Ovary (tissue), 9 donors: ENCODE results near the gene ZCCHC3. TPM values are rescaled to one million over a fixed set of nuclear protein-coding genes. Genes with fewer than 3 reads are reported as not detected.

ENCODE experiments used
- DNase-seq, 5 donors: peaks; one replicate each; pipeline ENCODE4 v3.0.0-alpha.2; 2019 to 2020
- H3K27ac ChIP-seq, 2 donors: fragments of 200-600 bp; one replicate each; pipeline versions ENCODE4 v1.5.1 to v1.8.0; 2019 to 2022
- H3K27me3 ChIP-seq: fragments of 200-600 bp; one replicate; pipeline ENCODE4 v1.8.0; 2022
- H3K36me3 ChIP-seq: fragments of 200-600 bp; sonication (generic); one replicate; pipeline ENCODE4 v1.5.1; 2019
- H3K4me1 ChIP-seq: one replicate; pipeline ENCODE4 v1.8.1; 2013; ENCODE audit warnings: mild to moderate bottlenecking, moderate library complexity; ENCODE audit not compliant: insufficient read depth
- H3K4me3 ChIP-seq: fragments of 200-600 bp; sonication (generic); one replicate; pipeline ENCODE4 v1.5.1; 2017
- H3K9me3 ChIP-seq, 2 donors: fragments of 200-600 bp in 1 of 2; sonication (generic) in 1 of 2; one replicate each; pipeline versions ENCODE4 v1.5.1 to v1.8.1; 2013 to 2019; ENCODE audit warnings: mild to moderate bottlenecking in 1 of 2, moderate library complexity in 1 of 2
- EP300 ChIP-seq: sonication (generic); formaldehyde crosslinking; IDR thresholded peaks from one replicate; pipeline ENCODE4 v1.6.1; 2017; ENCODE audit warnings: antibody characterized with exemption
- POLR2A ChIP-seq: fragments of 450-650 bp; IDR thresholded peaks from one replicate; pipeline ENCODE4 v1.6.1; 2017; ENCODE audit warnings: antibody characterized with exemption, mild to moderate bottlenecking, moderate library complexity
- WGBS, 3 donors: extraction: QIAGEN DNeasy Blood & Tissue Kit in 1 of 3; methylation state at CpG; one replicate each; pipeline versions ENCODE4 v1.1.5 to v1.1.7; 2013 to 2017; 5-methylcytosine and 5-hydroxymethylcytosine counted together
- intact Hi-C, 4 donors: fragments of 100-400 bp; cut with DNase I; formaldehyde crosslinking; loops; one replicate each; pipeline versions ENCODE4 v1.11.0 to v1.15.1; 2022 to 2023
- polyA plus RNA-seq, 2 donors: library from polyadenylated mRNA; stranded (reverse); fragments of 200-250 nt in 1 of 2; fragments of 350-450 nt in 1 of 2; fragmentation: Illumina TruSeq in 1 of 2; extraction: RNeasy Lipid Tissue Mini Kit (QIAGEN cat#74804) in 1 of 2; gene quantifications; one replicate each; pipeline ENCODE4 v1.2.3, GENCODE V29; 2013 to 2014
- total RNA-seq, 7 donors: library from RNA; depleted of rRNA in 2 of 7; stranded (reverse); fragments of >200 nt in 2 of 7; fragmentation: NEBNext Ultra II Directional in 3 of 7; extraction: Animal tissue kit (Norgen Biotek cat#: 25700) in 3 of 7; gene quantifications; one replicate each; pipeline versions ENCODE4 v1.1.0 to v1.2.4, GENCODE V29; 2016 to 2023
- TF ChIP-seq, protein P1 (sequence below), 3 donors: fragments of 450-650 bp in 2 of 3; fragments of 200-600 bp in 1 of 3; IDR thresholded peaks; one replicate each; pipeline versions ENCODE4 v1.5.1 to v1.8.0; 2016 to 2022; ENCODE audit warnings: antibody characterized with exemption in 3 of 3, mild to moderate bottlenecking in 1 of 3
- donor health status: DM: no; HTN: no; CAD: no; lungs with moderate emphysema.
- donor health status: DM: no; HTN: no; CAD: no.
- donor health status: Bipolar disorder and iron deficiency.
- donor health status: DM: yes; HTN: yes; CAD: no.
- donor health status: DM: no; HTN: no; CAD: no.
- donor health status: DM: yes; HTN: yes; CAD: no.

Gene ZCCHC3
- total and polyA plus RNA-seq, 9 donors, result 13.6 to 28.1 (median 23.1) TPM

DNA sequence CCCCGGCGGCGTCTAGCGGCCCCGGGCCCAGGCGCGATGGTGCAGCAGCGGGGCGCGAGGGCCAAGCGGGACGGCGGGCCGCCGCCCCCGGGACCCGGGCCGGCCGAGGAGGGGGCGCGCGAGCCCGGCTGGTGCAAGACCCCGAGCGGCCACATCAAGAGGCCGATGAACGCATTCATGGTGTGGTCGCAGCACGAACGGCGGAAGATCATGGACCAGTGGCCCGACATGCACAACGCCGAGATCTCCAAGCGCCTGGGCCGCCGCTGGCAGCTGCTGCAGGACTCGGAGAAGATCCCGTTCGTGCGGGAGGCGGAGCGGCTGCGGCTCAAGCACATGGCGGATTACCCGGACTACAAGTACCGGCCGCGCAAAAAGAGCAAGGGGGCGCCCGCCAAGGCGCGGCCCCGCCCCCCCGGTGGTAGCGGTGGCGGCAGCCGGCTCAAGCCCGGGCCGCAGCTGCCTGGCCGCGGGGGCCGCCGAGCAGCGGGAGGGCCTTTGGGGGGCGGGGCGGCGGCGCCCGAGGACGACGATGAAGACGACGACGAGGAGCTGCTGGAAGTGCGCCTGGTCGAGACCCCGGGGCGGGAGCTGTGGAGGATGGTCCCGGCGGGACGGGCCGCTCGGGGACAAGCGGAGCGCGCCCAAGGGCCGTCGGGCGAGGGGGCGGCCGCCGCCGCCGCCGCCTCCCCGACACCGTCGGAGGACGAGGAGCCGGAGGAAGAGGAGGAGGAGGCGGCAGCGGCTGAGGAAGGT, 28.7 kb downstream of the ZCCHC3 start:
- H3K4me1 ChIP-seq, result peaks cover 5% of the 10 kb centered on the region
- peak overlapping the region; percentile 69 for H3K4me3 ChIP-seq
- H3K9me3 ChIP-seq, result no peaks in the 10 kb centered on the region
- H3K36me3 ChIP-seq, result no peaks in the 10 kb centered on the region
- intact Hi-C loops, result loop anchor here in 2 of 4 donors (1.0 to 10.0 kb wide), 2 partner anchors 29 to 1059 kb away; partner anchors contain the start of gene ZCCHC3 (in 1 of the 2)
- peak; percentile 70 to 86 (median 80) for DNase-seq
- TF ChIP-seq POLR2A (no peak), EP300 (no peak)
- TF ChIP-seq, protein P1, sequence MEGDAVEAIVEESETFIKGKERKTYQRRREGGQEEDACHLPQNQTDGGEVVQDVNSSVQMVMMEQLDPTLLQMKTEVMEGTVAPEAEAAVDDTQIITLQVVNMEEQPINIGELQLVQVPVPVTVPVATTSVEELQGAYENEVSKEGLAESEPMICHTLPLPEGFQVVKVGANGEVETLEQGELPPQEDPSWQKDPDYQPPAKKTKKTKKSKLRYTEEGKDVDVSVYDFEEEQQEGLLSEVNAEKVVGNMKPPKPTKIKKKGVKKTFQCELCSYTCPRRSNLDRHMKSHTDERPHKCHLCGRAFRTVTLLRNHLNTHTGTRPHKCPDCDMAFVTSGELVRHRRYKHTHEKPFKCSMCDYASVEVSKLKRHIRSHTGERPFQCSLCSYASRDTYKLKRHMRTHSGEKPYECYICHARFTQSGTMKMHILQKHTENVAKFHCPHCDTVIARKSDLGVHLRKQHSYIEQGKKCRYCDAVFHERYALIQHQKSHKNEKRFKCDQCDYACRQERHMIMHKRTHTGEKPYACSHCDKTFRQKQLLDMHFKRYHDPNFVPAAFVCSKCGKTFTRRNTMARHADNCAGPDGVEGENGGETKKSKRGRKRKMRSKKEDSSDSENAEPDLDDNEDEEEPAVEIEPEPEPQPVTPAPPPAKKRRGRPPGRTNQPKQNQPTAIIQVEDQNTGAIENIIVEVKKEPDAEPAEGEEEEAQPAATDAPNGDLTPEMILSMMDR (IDR thresholded peaks at IDR 0.05), result peak in 1 of 3 donors; percentile 14
- H3K27ac ChIP-seq, result peak overlapping the region; percentile 91 to 97
- no peaks in the 10 kb centered on the region for H3K27me3 ChIP-seq
- 0 to 1% (median 1%) methylated on average over 31 to 103 of the region's 103 CpGs for WGBS, 3 donors

DNA sequence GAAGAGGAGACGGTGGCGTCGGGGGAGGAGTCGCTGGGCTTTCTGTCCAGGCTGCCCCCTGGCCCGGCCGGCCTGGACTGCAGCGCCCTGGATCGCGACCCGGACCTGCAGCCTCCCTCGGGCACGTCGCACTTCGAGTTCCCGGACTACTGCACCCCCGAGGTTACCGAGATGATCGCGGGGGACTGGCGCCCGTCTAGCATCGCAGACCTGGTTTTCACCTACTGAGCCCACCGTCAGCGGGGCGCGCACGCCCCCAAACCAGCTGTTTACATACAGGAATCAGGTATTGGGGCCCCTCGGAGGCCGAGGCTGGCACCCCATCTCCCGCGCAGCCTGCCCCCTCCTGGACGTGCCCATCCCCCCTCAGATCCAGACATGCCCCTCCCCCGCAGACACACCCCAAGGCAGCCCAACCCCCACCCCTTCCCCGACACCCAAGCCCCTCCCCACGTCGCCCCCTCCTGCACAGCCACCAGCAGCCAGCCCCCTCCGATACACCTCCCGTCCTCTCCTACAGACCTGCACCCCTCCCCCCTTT, 29.3 kb downstream of the ZCCHC3 start:
- Histone ChIP-seq H3K4me1 (peaks cover 5% of the 10 kb centered on the region), H3K4me3 (peak overlapping the region; percentile 69), H3K9me3 (no peaks in the 10 kb centered on the region), H3K36me3 (no peaks in the 10 kb centered on the region), H3K27ac (peak overlapping the region; percentile 91 to 97), H3K27me3 (no peaks in the 10 kb centered on the region)
- WGBS, 3 donors, result 1% methylated on average over 32 to 38 of the region's 38 CpGs
- DNase-seq, result no peak
- TF ChIP-seq, protein P1 (IDR thresholded peaks at IDR 0.05), result no peak
- TF ChIP-seq POLR2A, result no peak
- TF ChIP-seq EP300, result no peak
- intact Hi-C loops, result loop anchor here in 1 of 4 donors (10.0 kb wide), 1 partner anchor 1058 kb away; no protein-coding TSS in a partner anchor

DNA sequence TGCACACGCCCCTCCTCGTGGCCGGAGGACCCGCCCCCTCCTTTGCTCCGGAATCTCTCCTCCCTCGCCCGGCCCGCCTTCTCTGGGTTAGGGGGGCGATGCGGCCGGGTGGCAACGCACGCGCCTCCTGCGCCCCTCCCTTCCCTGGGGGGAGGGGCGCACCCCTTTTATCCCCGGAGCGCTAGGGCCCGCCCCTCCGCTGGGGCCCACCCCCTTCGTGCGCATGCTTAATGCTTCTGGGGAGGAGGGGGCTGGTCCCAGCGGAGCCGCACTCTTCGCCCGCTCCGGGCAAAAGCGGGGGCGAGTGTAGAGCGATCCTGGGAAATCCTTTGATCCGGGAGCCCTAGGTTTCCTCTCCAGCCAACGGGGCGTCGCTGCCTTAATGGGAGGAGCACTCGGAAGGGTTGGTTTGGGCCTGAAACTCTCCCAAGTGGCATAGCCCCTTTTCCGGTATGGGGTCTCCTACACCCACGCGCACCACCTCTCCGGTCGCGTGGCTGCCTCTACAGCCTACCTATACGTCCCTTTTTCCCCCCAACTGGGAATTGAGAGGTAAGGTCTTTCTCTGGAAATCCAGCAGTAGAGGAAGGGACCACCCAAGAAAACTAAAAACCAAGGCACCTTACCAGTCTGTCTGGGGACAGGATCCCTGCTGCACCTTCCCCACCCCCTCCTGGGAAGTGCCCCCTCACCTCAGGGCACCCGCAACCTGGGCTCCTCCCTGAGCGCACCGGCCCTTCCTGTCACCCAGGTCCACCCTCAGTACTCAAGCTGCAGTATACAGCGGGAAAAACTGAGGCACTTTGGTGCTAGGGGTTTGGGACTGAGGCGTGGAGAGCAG, 30.0 kb downstream of the ZCCHC3 start:
- Histone ChIP-seq H3K9me3 (no peaks in the 10 kb centered on the region), H3K27ac (peak overlapping the region; percentile 91 to 97), H3K27me3 (no peaks in the 10 kb centered on the region), H3K4me3 (peak overlapping the region; percentile 69), H3K4me1 (peaks cover 5% of the 10 kb centered on the region), H3K36me3 (no peaks in the 10 kb centered on the region)
- TF ChIP-seq EP300 (no peak), POLR2A (peak; percentile 39)
- intact Hi-C loops, result loop anchor here in 1 of 4 donors (10.0 kb wide), 1 partner anchor 1057 kb away; no protein-coding TSS in a partner anchor
- DNase-seq, result peak; percentile 90 to 95 (median 95)
- 2 to 3% (median 2%) methylated on average over 44 to 47 of the region's 47 CpGs for WGBS, 3 donors

DNA sequence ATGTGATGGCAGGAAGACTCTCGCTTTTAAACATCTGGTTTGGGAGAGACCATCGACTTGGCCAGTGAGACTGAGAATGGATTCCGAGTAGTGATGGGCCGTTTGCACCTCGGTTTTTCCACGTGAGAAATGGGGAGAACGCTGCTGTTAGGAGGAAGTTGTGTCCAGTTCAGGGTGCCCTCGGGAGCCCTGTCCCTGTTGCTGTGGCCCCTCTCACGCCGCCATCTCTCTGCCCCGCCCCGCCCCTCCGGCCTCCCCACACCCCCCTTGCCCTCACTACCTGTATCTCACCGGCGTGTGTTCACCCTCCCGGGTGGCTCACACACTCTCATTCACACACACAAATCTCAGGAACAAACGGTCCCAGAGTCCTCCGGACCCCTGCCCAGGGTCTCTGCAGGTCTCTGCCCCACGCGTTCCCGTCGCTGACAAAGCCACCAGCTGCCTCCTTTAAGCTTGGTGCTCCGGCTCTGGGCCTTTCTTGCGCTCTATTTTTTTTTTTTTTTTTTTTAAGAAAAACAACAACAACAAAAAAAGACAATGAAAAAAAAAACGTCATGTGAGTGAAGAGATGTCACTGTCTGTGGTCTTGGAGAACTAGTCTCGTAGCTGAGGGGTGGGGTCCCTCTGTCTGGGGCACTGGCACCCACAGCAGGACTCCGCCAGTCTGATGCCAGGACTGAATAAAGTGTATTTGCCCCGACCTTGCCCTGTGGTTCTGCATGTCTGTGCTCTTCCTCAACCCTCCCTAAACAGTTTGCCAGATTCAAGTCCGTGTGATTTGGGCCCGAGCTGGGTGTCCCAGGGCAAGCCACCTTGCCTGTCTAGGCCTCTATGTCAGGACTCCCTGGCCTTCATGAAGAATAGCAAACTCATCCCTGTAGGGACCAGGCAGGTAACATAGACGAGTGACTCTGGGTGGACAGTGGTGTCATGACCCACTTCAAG, 30.9 kb downstream of the ZCCHC3 start:
- intact Hi-C loops, result loop anchor here in 1 of 4 donors (10.0 kb wide), 1 partner anchor 1056 kb away; no protein-coding TSS in a partner anchor
- H3K36me3 ChIP-seq, result no peaks in the 10 kb centered on the region
- H3K4me3 ChIP-seq, result peak overlapping the region; percentile 69
- 18 to 27% (median 19%) methylated on average over 30 to 31 of the region's 31 CpGs for WGBS, 3 donors
- H3K27me3 ChIP-seq, result no peaks in the 10 kb centered on the region
- H3K4me1 ChIP-seq, result peaks cover 5% of the 10 kb centered on the region
- peak in 3 of 5 donors; percentile 43 to 49 (median 46) for DNase-seq
- H3K9me3 ChIP-seq, result no peaks in the 10 kb centered on the region
- H3K27ac ChIP-seq, result peak overlapping the region; percentile 91 to 97
- TF ChIP-seq EP300 (no peak), POLR2A (no peak)
- TF ChIP-seq, protein P1 (IDR thresholded peaks at IDR 0.05), result no peak
